Measurements from ENCODE around the gene NBPF12.
"Not testable (repeated sequence)": the region's sequence is repeated elsewhere in the genome, so short reads cannot be mapped to it uniquely, and the experiment has no call there.

Gene NBPF12

GRCh38 chr1:146938242-146938902, at the start of gene NBPF12:
TSS of gene NBPF12 (plus strand) at chr1:146938324. CDS start at chr1:146960144, 21,820 bp downstream.
- peak; percentile 37 for DNase-seq (ENCODE audit: low spot score)

GRCh38 chr1:146891355-146891754, 46.8 kb upstream of the NBPF12 start:
- DNase-seq (ENCODE audit: low spot score), result not testable (repeated sequence)

GRCh38 chr1:146892331-146892730, 45.8 kb upstream of the NBPF12 start:
- DNase-seq (ENCODE audit: low spot score), result not testable (repeated sequence)

- not testable (repeated sequence) for DNase-seq (ENCODE audit: low spot score)
These were observed 30.4 kb upstream of the NBPF12 start for GRCh38 chr1:146907565-146908261.

- DNase-seq (ENCODE audit: low spot score), result not testable (repeated sequence)
These were observed 25.1 kb upstream of the NBPF12 start for GRCh38 chr1:146912975-146913374.

GRCh38 chr1:146920811-146921210, 17.3 kb upstream of the NBPF12 start:
- DNase-seq (ENCODE audit: low spot score), result not testable (repeated sequence)

- not testable (repeated sequence) for DNase-seq (ENCODE audit: low spot score)
These were observed 15.5 kb upstream of the NBPF12 start for GRCh38 chr1:146922614-146923013.

GRCh38 chr1:146924106-146924505, 14.0 kb upstream of the NBPF12 start:
- not testable (repeated sequence) for DNase-seq (ENCODE audit: low spot score)

- DNase-seq (ENCODE audit: low spot score), result not testable (repeated sequence)
These were observed 11.7 kb upstream of the NBPF12 start for GRCh38 chr1:146926413-146926812.

- DNase-seq (ENCODE audit: low spot score), result not testable (repeated sequence)
These were observed 7.9 kb upstream of the NBPF12 start for GRCh38 chr1:146930225-146930624.

GRCh38 chr1:146934390-146935223, 3.5 kb upstream of the NBPF12 start:
- not testable (repeated sequence) for DNase-seq (ENCODE audit: low spot score)

GRCh38 chr1:146937462-146937861, 662 bp upstream of the NBPF12 start:
- DNase-seq (ENCODE audit: low spot score), result not testable (repeated sequence)

- not testable (repeated sequence) for DNase-seq (ENCODE audit: low spot score)
These were observed 1.0 kb downstream of the NBPF12 start for GRCh38 chr1:146938927-146939786.

- not testable (repeated sequence) for DNase-seq (ENCODE audit: low spot score)
These were observed 2.2 kb downstream of the NBPF12 start for GRCh38 chr1:146940293-146940692.

GRCh38 chr1:146943342-146943886, 5.3 kb downstream of the NBPF12 start:
- not testable (repeated sequence) for DNase-seq (ENCODE audit: low spot score)

GRCh38 chr1:146948127-146948526, 10.0 kb downstream of the NBPF12 start:
- DNase-seq (ENCODE audit: low spot score), result not testable (repeated sequence)

- not testable (repeated sequence) for DNase-seq (ENCODE audit: low spot score)
These were observed 26.2 kb downstream of the NBPF12 start for GRCh38 chr1:146964340-146964739.

GRCh38 chr1:146966351-146966750, 28.2 kb downstream of the NBPF12 start:
- DNase-seq (ENCODE audit: low spot score), result not testable (repeated sequence)

GRCh38 chr1:146970656-146971055, 32.5 kb downstream of the NBPF12 start:
- DNase-seq (ENCODE audit: low spot score), result not testable (repeated sequence)

- not testable (repeated sequence) for DNase-seq (ENCODE audit: low spot score)
These were observed 34.6 kb downstream of the NBPF12 start for GRCh38 chr1:146972681-146973080.

- DNase-seq (ENCODE audit: low spot score), result not testable (repeated sequence)
These were observed 47.7 kb downstream of the NBPF12 start for GRCh38 chr1:146985855-146986254.

Measured in COLO829 (cell line).